Loucy (cell line): ENCODE data around the gene LIMS1.

Experiments used
- H2AFZ ChIP-seq: fragments of 200-600 bp; sonication (generic); 2 replicates; pipeline ENCODE4 v1.6.0; 2016; ENCODE audit warnings: antibody characterized with exemption, mild to moderate bottlenecking, low read length, moderate library complexity
- H3F3A ChIP-seq: fragments of 200-600 bp; 2 replicates; pipeline ENCODE4 v1.6.0; 2016; ENCODE audit warnings: antibody characterized with exemption, low read depth, mild to moderate bottlenecking
- H3K27me3 ChIP-seq: fragments of 200-600 bp; sonication (generic); 2 replicates; pipeline ENCODE4 v1.6.1; 2014; ENCODE audit warnings: low read length, mild to moderate bottlenecking; ENCODE audit not compliant: insufficient read depth, poor library complexity, severe bottlenecking
- H3K36me3 ChIP-seq: fragments of 200-600 bp; sonication (generic); 2 replicates; pipeline ENCODE4 v1.6.1; 2016; ENCODE audit warnings: low read length; ENCODE audit not compliant: insufficient read depth
- H3K4me1 ChIP-seq: fragments of 200-600 bp; sonication (generic); 2 replicates; pipeline ENCODE4 v1.5.1; 2014; ENCODE audit warnings: low read length, mild to moderate bottlenecking; ENCODE audit not compliant: insufficient read depth, poor library complexity, severe bottlenecking
- H3K4me2 ChIP-seq: fragments of 200-600 bp; sonication (generic); 2 replicates; pipeline ENCODE4 v1.6.0; 2014; ENCODE audit warnings: antibody characterized with exemption, low read length, low read depth, mild to moderate bottlenecking; ENCODE audit not compliant: poor library complexity, severe bottlenecking
- H3K4me3 ChIP-seq: fragments of 200-600 bp; sonication (generic); 2 replicates; pipeline ENCODE4 v1.5.1; 2014; ENCODE audit warnings: low read length, mild to moderate bottlenecking, mixed read lengths; ENCODE audit not compliant: poor library complexity, severe bottlenecking
- H3K79me2 ChIP-seq: fragments of 200-600 bp; sonication (generic); 2 replicates; pipeline ENCODE4 v1.6.1; 2014; ENCODE audit warnings: low read length; ENCODE audit not compliant: insufficient read depth
- H3K9ac ChIP-seq: fragments of 200-600 bp; sonication (generic); 2 replicates; pipeline ENCODE4 v1.6.0; 2014; ENCODE audit warnings: mild to moderate bottlenecking, low read depth, low read length, moderate library complexity; ENCODE audit not compliant: poor library complexity, severe bottlenecking
- H3K9me2 ChIP-seq: fragments of 200-600 bp; sonication (generic); replicated peaks from 2 replicates; pipeline ENCODE4 v1.6.1; 2016; ENCODE audit warnings: low read depth, low read length, mixed read lengths
- H3K9me3 ChIP-seq: fragments of 200-600 bp; sonication (generic); 2 replicates; pipeline ENCODE4 v1.6.1; 2014; ENCODE audit warnings: mild to moderate bottlenecking, antibody characterized with exemption, low read length, low read depth; ENCODE audit not compliant: insufficient read depth
- H4K20me1 ChIP-seq: fragments of 200-600 bp; sonication (generic); 2 replicates; pipeline ENCODE4 v1.6.0; 2014; ENCODE audit warnings: antibody characterized with exemption, low read length, mild to moderate bottlenecking; ENCODE audit not compliant: insufficient read depth, poor library complexity, severe bottlenecking
- EZH2phosphoT487 ChIP-seq: fragments of 200-600 bp; IDR thresholded peaks from 2 replicates; pipeline ENCODE4 v1.6.1; 2018; ENCODE audit warnings: antibody characterized with exemption, mild to moderate bottlenecking, moderate library complexity, borderline replicate concordance
- TF ChIP-seq, protein P1 (sequence below): fragments of 200-600 bp; sonication (generic); conservative IDR thresholded peaks from 2 replicates; pipeline ENCODE4 v1.5.1; 2014; ENCODE audit warnings: mild to moderate bottlenecking, antibody characterized with exemption, low read length

The LIMS1 gene

DNA sequence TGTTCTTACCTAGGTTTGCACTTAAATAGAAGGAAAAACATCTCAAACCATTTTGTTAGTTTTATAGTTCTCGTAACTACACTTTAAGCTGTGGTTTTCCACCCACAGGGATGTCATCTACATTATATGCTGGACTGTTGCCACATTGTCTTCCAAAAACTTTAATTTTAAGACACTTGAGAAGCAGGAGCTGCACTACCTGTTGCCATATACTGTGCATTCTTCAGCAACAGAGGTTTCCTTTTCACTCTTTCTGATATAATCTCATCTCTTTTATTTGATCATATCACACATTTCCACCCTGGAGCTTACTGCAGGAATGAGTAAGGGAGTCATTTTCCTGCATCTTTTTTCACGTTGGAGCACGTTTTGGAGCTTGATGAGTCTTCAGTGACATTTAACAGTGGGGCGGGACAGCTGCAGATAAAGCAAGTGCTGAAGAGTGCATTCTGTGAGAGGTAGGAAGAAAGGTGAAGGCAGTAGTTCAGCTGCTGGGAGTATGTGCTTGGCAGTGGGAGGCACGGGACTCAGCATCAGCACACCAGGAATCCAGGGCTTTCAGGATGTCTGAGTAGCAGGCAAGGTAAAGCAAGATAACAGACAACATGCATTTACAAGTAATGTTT lies 3.8 kb downstream of the LIMS1 start:
- Histone ChIP-seq H3K4me3 (peak overlapping the region; percentile 87), H2AFZ (no peak overlapping the region), H3K4me2 (peak overlapping the region; percentile 90), H3K4me1 (peaks cover 58% of the 10 kb centered on the region), H3K27me3 (no peaks in the 10 kb centered on the region), H3K9me3 (no peaks in the 10 kb centered on the region), H3K79me2 (peaks cover 88% of the 10 kb centered on the region), H3F3A (no peaks in the 10 kb centered on the region), H3K9me2 (no peaks in the 10 kb centered on the region), H4K20me1 (peaks cover 28% of the 10 kb centered on the region), H3K36me3 (no peaks in the 10 kb centered on the region), H3K9ac (no peak overlapping the region)
- TF ChIP-seq EZH2phosphoT487 = no peak
- TF ChIP-seq, protein P1, sequence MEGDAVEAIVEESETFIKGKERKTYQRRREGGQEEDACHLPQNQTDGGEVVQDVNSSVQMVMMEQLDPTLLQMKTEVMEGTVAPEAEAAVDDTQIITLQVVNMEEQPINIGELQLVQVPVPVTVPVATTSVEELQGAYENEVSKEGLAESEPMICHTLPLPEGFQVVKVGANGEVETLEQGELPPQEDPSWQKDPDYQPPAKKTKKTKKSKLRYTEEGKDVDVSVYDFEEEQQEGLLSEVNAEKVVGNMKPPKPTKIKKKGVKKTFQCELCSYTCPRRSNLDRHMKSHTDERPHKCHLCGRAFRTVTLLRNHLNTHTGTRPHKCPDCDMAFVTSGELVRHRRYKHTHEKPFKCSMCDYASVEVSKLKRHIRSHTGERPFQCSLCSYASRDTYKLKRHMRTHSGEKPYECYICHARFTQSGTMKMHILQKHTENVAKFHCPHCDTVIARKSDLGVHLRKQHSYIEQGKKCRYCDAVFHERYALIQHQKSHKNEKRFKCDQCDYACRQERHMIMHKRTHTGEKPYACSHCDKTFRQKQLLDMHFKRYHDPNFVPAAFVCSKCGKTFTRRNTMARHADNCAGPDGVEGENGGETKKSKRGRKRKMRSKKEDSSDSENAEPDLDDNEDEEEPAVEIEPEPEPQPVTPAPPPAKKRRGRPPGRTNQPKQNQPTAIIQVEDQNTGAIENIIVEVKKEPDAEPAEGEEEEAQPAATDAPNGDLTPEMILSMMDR = no peak

DNA sequence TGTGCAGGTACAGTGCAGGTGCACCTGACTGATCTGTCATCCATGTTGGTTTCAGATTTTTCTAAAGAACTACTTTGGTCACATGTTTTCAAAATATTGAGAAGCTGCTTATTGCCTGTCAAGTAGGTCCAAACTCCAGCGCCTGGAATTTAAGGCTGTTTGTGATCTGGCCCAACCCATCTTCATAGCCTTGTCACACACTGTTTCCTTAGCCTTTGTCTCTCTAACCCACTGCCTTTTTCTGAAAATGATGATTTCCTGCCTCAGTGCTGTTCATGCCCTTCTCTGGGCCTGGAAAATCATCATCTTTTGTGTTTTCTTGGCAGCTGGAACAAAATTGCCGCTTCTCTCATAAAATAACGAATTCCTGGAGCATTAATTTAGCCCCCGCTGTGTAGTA lies 7.2 kb downstream of the LIMS1 start:
- H3K4me3 ChIP-seq = peak overlapping the region; percentile 5
- no peaks in the 10 kb centered on the region for H3K27me3 ChIP-seq
- H3K9me2 ChIP-seq = no peaks in the 10 kb centered on the region
- peak overlapping the region; percentile 25 for H3K4me2 ChIP-seq
- TF ChIP-seq, protein P1 = no peak
- TF ChIP-seq EZH2phosphoT487 = no peak
- peaks cover 15% of the 10 kb centered on the region for H4K20me1 ChIP-seq
- H3K79me2 ChIP-seq = peaks cover 97% of the 10 kb centered on the region
- H2AFZ ChIP-seq = no peak overlapping the region
- no peaks in the 10 kb centered on the region for H3K36me3 ChIP-seq
- peaks cover 45% of the 10 kb centered on the region for H3K4me1 ChIP-seq
- no peaks in the 10 kb centered on the region for H3K9me3 ChIP-seq
- H3F3A ChIP-seq = no peaks in the 10 kb centered on the region
- no peak overlapping the region for H3K9ac ChIP-seq

DNA sequence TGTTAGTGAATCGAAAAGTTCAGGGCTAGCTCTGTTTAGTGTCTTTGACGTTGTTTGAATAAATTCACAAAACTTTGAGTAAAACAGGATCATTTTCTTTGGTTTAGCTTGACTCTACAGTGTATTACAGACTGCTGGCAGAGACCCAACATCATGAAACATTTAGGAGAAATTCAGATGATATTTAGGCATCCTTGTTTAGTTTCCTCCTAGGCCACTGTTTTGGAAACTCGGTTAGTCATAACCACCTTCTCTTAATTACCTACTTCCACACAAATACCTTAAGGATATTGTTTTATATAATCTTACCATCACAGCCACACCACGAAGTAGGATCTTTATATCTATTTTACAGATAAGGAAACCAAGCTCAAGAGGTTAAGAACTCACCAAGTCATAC lies 7.8 kb downstream of the LIMS1 start:
- Histone ChIP-seq H3K79me2 (peaks cover 97% of the 10 kb centered on the region), H3F3A (no peaks in the 10 kb centered on the region), H3K27me3 (no peaks in the 10 kb centered on the region), H3K9ac (no peak overlapping the region), H3K4me2 (peak overlapping the region; percentile 25), H3K9me2 (no peaks in the 10 kb centered on the region), H2AFZ (no peak overlapping the region), H3K9me3 (no peaks in the 10 kb centered on the region), H4K20me1 (peaks cover 11% of the 10 kb centered on the region), H3K36me3 (no peaks in the 10 kb centered on the region), H3K4me1 (peaks cover 39% of the 10 kb centered on the region), H3K4me3 (no peak overlapping the region)
- TF ChIP-seq EZH2phosphoT487 = no peak
- TF ChIP-seq, protein P1 = no peak
